Measurements from ENCODE around the gene PCK2. TPM values are rescaled to one million over a fixed set of nuclear protein-coding genes. Genes with fewer than 3 reads are reported as not detected.
A peak's percentile ranks its signal among the peaks of the same experiment; 100 is the strongest.

The PCK2 gene
- polyA plus RNA-seq, 1 donor from 2014 or later = 1.2 TPM

- H3K36me3 ChIP-seq (ENCODE audit: insufficient read depth, low read length) = no peaks in the 10 kb centered on the region
- TF ChIP-seq EP300 (conservative IDR thresholded peaks at IDR 0.05; ENCODE audit: poor library complexity, severe bottlenecking) = no peak
- no peak for TF ChIP-seq EZH2 (IDR thresholded peaks at IDR 0.05; ENCODE audit: borderline replicate concordance, insufficient read depth, low read length, poor library complexity, severe bottlenecking)
- no peak for TF ChIP-seq CTCF (IDR thresholded peaks at IDR 0.05; ENCODE audit: poor library complexity, severe bottlenecking)
- peak; percentile 6 for TF ChIP-seq REST (IDR thresholded peaks at IDR 0.05; ENCODE audit: borderline replicate concordance)
- TF ChIP-seq RAD21 (conservative IDR thresholded peaks at IDR 0.05) = no peak
- peak; percentile 33 for TF ChIP-seq POLR2AphosphoS5 (IDR thresholded peaks at IDR 0.05)
- peak; percentile 25 for TF ChIP-seq MXI1 (conservative IDR thresholded peaks at IDR 0.05; ENCODE audit: poor library complexity, severe bottlenecking)
- no peaks in the 10 kb centered on the region for H3K9me2 ChIP-seq (ENCODE audit: insufficient read depth, low read length)
- H3F3A ChIP-seq (ENCODE audit: insufficient read depth, low read length, poor library complexity, severe bottlenecking) = peaks cover 6% of the 10 kb centered on the region
- no peak within 1 kb of the TSS for H3K27ac ChIP-seq (ENCODE audit: low read length)
- H2AFZ ChIP-seq (ENCODE audit: low read depth, low read length) = peak within 1 kb of the TSS; percentile 51
- peaks cover 10% of the 10 kb centered on the region for H3K79me2 ChIP-seq (replicated peaks; ENCODE audit: insufficient read depth, low read length)
- H3K9ac ChIP-seq (ENCODE audit: low read length) = peak within 1 kb of the TSS; percentile 67
- H3K27me3 ChIP-seq (ENCODE audit: insufficient read depth, low read depth, low read length) = no peaks in the 10 kb centered on the region
- H3K4me2 ChIP-seq (ENCODE audit: low read length) = peak within 1 kb of the TSS; percentile 52
- H3K9me3 ChIP-seq (ENCODE audit: low read length) = no peaks in the 10 kb centered on the region
- peak within 1 kb of the TSS; percentile 74 for H3K4me3 ChIP-seq (ENCODE audit: low read length)
- no peaks in the 10 kb centered on the region for H4K20me1 ChIP-seq (ENCODE audit: insufficient read depth)
These were observed 41.9 kb downstream of the PCK2 start, which contains the start of gene PSME1 for GRCh38 chr14:24135834-24136683. Gene PSME1 (plus strand): TSS chr14:24136194. CDS start chr14:24136263, 69 bp downstream.

- no peaks in the 10 kb centered on the region for H4K20me1 ChIP-seq (ENCODE audit: insufficient read depth)
- H3K36me3 ChIP-seq (ENCODE audit: insufficient read depth, low read length) = no peaks in the 10 kb centered on the region
- H3K9me3 ChIP-seq (ENCODE audit: low read length) = no peaks in the 10 kb centered on the region
- H3K4me2 ChIP-seq (ENCODE audit: low read length) = no peak overlapping the region
- peaks cover 10% of the 10 kb centered on the region for H3K79me2 ChIP-seq (replicated peaks; ENCODE audit: insufficient read depth, low read length)
- H3F3A ChIP-seq (ENCODE audit: insufficient read depth, low read length, poor library complexity, severe bottlenecking) = peaks cover 8% of the 10 kb centered on the region
- H3K9ac ChIP-seq (ENCODE audit: low read length) = peak overlapping the region; percentile 67
- no peak overlapping the region for H2AFZ ChIP-seq (ENCODE audit: low read depth, low read length)
- no peak overlapping the region for H3K27ac ChIP-seq (ENCODE audit: low read length)
- no peak for TF ChIP-seq EZH2 (IDR thresholded peaks at IDR 0.05; ENCODE audit: borderline replicate concordance, insufficient read depth, low read length, poor library complexity, severe bottlenecking)
- no peak for TF ChIP-seq SMC3 (conservative IDR thresholded peaks at IDR 0.05; ENCODE audit: poor library complexity)
- TF ChIP-seq TAF1 (IDR thresholded peaks at IDR 0.05; ENCODE audit: low read depth) = no peak
- no peak for TF ChIP-seq RAD21 (conservative IDR thresholded peaks at IDR 0.05)
- TF ChIP-seq EP300 (conservative IDR thresholded peaks at IDR 0.05; ENCODE audit: poor library complexity, severe bottlenecking) = no peak
- TF ChIP-seq REST (IDR thresholded peaks at IDR 0.05; ENCODE audit: borderline replicate concordance) = no peak
- no peak for TF ChIP-seq POLR2AphosphoS5 (IDR thresholded peaks at IDR 0.05)
- TF ChIP-seq CTCF (IDR thresholded peaks at IDR 0.05; ENCODE audit: poor library complexity, severe bottlenecking) = no peak
- no peak for TF ChIP-seq MXI1 (conservative IDR thresholded peaks at IDR 0.05; ENCODE audit: poor library complexity, severe bottlenecking)
- peak overlapping the region; percentile 74 for H3K4me3 ChIP-seq (ENCODE audit: low read length)
- no peaks in the 10 kb centered on the region for H3K27me3 ChIP-seq (ENCODE audit: insufficient read depth, low read depth, low read length)
- H3K9me2 ChIP-seq (ENCODE audit: insufficient read depth, low read length) = no peaks in the 10 kb centered on the region
These were observed 42.8 kb downstream of the PCK2 start for GRCh38 chr14:24136684-24137528.

Measured in neural cell (in vitro differentiated cells).